Astrocyte (in vitro differentiated cells and primary cell): ENCODE results near the gene ELFN2.

Source experiments
- CTCF ChIP-seq: IDR thresholded peaks from 2 replicates; pipeline ENCODE4 v1.5.1; 2011; ENCODE audit warnings: low read depth, mild to moderate bottlenecking, inconsistent platforms, low read length, moderate library complexity; ENCODE audit not compliant: insufficient read depth
- EZH2 ChIP-seq: IDR thresholded peaks from 2 replicates; pipeline ENCODE4 v1.6.1; 2012; ENCODE audit warnings: mild to moderate bottlenecking, low read length, inconsistent platforms; ENCODE audit not compliant: insufficient read depth

DNA sequence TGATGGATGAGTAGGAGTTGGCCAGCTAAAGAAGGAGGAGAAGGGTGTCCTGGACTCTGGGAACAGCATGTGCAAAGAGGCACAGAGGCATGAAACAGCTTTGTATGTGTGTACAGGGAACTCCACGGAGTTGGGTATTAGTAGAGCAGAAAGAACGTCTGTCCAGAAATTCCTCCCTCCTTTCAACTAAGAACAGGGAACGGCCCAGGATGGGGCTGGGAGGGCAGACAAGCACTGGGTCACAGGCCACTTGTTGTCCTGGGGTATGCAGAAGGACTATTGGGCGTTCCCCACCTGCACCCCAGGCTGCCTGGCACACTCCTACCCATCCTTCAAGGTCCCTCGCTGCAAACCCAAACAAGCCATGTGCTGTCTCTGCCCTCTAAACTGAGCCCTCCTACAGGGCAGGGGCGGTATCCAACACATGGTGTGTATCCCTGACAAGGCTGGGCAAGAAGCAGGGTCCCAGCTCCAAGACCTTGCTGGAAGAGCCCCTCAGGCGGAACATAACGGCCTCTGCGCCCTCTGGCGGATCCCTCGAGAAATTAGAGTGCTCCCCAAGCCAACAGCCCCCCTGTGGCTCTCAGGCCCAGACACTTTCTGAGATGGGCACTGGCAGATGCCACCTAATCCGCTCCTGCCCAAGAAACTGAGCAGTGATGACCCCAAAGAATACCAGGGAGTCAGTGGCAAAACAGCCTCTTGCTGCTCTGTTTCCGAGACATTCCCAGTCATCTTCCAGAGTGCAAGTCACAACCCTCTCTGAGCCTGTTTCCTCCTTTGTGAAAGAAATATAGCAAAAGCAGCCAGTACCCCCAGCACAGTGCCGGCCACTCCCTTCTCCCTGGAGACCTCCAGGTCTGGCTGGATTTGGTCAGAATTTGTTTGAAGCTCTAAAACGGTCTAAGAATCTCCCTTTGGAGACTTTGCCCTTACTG, 1.6 kb upstream of the ELFN2 start:
- TF ChIP-seq CTCF (peak; percentile 66), EZH2 (no peak)
